ENCODE results near the gene KLK15.

KLK15 gene

DNA sequence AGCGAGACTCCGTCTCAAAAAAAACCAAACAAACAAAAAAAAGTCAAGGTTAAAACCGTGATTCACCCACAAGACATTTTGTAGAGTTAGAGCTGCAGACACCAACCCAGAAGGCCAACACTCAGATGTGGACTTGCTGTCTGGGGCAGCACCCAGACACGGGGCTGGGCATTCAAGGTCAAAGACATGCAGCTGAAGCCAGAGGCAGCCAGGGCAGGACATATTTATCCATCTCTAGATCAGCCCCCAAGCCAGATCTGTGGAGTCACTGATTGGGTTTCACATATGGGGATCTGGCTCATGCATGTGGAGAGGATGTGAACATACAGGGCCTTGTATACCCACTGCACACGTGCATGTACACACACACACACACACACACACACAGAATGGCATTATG is 3.6 kb downstream of the KLK15 start:
- TF ChIP-seq, protein P1, sequence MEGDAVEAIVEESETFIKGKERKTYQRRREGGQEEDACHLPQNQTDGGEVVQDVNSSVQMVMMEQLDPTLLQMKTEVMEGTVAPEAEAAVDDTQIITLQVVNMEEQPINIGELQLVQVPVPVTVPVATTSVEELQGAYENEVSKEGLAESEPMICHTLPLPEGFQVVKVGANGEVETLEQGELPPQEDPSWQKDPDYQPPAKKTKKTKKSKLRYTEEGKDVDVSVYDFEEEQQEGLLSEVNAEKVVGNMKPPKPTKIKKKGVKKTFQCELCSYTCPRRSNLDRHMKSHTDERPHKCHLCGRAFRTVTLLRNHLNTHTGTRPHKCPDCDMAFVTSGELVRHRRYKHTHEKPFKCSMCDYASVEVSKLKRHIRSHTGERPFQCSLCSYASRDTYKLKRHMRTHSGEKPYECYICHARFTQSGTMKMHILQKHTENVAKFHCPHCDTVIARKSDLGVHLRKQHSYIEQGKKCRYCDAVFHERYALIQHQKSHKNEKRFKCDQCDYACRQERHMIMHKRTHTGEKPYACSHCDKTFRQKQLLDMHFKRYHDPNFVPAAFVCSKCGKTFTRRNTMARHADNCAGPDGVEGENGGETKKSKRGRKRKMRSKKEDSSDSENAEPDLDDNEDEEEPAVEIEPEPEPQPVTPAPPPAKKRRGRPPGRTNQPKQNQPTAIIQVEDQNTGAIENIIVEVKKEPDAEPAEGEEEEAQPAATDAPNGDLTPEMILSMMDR (conservative IDR thresholded peaks at IDR 0.05; ENCODE audit: low read length) = no peak
- no peak overlapping the region for H3K4me3 ChIP-seq (ENCODE audit: low read length)
- DNase-seq (ENCODE audit: low read depth) = no peak

DNA sequence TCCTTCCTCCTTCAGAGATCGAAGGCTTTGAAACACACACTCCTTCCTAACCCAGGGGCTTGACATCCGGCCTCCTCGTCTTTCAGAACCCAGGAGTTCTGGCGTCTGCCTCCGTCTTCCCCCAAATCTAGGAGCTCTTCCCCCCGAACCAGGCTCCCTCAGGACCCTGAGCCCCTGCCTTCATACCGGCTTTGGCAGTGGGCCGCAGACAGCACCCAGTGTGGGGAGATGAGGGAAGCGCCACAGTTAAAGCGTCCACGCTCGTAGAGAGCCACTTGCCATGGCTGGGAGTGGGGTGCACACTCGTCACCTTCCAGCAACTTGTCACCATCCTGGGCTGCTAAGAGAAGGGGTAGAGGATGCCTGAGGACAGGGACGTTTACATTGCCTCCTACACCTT is 5.9 kb downstream of the KLK15 start:
- no peak for DNase-seq (ENCODE audit: low read depth)
- no peak overlapping the region for H3K4me3 ChIP-seq (ENCODE audit: low read length)
- TF ChIP-seq, protein P1 (conservative IDR thresholded peaks at IDR 0.05; ENCODE audit: low read length) = no peak

DNA sequence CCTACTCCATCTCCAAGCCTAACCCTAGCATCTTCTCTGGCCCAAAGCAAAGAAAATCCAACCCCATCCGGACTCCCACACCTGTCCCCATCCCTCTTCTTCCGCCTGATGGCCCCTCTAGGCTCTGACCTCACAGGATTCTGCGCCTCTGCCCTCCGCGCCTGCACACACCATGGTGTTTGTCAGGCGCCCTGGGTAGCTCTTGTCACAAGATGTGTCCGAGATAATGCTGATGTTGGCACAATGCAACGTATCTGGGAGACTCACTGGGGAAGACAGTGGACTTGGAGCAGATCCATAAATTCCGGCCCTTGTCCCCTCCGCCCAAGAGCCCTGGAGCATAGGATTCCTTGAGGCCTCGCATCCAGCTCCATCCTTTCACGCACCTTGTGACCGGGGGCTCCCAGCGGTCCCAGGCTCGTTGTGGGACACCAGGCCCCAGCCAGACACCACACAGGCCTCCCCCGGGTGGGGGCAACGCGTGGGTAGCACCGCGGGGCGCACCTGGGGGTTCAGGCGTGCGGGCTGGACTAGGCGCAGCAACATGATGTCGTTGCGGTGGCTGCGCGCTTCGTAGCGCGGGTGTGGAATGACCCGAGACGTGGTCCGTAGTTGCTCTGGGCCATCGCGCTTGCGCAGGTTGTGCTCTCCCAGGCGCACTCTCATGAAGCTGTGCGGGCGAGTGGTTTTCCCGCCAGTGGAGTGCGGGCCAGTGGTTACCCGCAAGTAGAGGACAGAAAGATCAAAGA is 6.7 kb downstream of the KLK15 start:
- H3K4me3 ChIP-seq (ENCODE audit: low read length) = no peak overlapping the region
- DNase-seq (ENCODE audit: low read depth) = no peak
- TF ChIP-seq, protein P1 (conservative IDR thresholded peaks at IDR 0.05; ENCODE audit: low read length) = no peak

DNA sequence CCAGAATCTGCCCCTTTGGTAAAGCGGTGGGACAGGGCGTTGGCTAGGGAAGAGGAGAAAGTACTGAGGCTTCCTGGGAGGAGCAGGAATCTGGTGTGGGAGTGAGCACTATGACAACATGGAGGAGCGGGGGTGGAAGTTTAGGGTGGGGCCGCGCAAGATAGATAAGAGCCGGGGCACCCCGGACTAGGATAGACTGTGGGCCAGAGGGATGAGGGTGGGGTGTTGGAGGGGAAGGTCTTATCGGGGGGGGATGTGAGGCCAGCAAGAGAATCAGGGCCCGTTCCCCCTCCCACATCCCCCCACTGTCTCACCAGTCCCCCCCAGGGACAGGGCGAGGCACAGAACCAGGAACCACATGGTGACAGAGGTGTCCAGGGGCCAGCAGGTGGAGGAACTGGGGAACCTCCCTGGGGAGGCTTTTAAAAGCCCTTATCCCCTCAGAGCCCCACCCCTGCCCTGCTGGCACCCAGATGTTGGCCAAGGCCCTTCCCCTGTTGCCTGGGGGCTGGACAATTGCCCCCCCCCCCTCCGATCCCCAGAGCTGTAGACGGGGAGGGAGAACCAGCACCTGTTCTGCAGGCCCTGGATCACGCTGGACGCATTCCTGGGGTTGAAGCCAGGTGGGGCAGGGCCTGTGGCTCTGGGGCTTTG is 9.9 kb downstream of the KLK15 start, which contains the start of gene KLK1:
Gene KLK1, minus strand, starts transcription at position 399 of the 654 bp plus-strand sequence. Its CDS starts 39 bp downstream, at position 360.
- no peak for DNase-seq (ENCODE audit: low read depth)
- TF ChIP-seq, protein P1 (conservative IDR thresholded peaks at IDR 0.05; ENCODE audit: low read length) = no peak
- H3K4me3 ChIP-seq (ENCODE audit: low read length) = no peak within 1 kb of the TSS

DNA sequence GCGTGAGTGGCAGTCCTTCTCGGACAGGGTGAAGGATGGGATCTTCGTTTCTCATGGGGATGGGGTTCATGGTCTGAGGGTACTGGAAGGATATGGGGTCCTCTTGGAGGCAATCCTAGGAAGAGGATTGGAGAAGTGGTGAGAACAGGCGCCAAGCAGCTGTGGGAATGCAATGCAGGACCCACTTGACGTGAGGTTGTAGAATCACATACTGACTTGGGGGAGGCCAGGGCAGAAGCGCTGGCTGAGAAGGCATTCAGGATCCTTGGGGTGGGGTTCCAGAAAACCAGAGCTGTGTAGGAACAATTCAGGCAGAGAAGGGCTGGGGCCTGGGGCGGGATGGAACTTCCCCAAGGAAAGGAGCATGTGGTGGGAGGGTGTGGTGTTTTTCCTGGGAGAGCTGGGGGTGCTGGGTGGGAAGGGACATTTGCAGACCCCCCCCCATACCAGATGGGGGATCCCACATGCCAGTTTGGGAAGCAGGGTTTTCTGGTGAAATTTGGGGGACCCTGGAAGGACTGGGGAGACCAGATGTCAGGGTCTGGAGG is 10.6 kb downstream of the KLK15 start:
- TF ChIP-seq, protein P1 (conservative IDR thresholded peaks at IDR 0.05; ENCODE audit: low read length) = no peak
- no peak overlapping the region for H3K4me3 ChIP-seq (ENCODE audit: low read length)
- no peak for DNase-seq (ENCODE audit: low read depth)

DNA sequence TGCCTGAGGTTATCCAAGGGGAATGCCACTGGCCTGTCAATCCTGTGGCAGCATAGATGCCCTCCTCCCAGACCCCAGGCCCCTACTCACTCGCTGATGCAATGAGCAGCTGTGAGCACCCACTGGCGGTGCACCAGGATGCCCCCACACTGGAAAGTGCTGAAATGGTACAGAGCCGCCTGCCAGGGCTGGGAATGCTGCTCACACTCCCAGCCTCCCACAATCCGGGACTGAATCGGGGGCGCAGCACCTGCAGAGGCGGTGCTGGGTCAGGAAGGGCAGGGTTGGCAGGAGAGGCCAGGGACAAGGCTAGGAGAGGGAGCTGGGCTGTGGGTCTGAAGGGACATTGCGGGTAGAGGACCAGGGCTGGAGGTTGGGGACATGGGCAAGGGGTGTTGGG is 11.8 kb downstream of the KLK15 start:
- DNase-seq (ENCODE audit: low read depth) = no peak
- TF ChIP-seq, protein P1 (conservative IDR thresholded peaks at IDR 0.05; ENCODE audit: low read length) = no peak
- no peak overlapping the region for H3K4me3 ChIP-seq (ENCODE audit: low read length)

DNA sequence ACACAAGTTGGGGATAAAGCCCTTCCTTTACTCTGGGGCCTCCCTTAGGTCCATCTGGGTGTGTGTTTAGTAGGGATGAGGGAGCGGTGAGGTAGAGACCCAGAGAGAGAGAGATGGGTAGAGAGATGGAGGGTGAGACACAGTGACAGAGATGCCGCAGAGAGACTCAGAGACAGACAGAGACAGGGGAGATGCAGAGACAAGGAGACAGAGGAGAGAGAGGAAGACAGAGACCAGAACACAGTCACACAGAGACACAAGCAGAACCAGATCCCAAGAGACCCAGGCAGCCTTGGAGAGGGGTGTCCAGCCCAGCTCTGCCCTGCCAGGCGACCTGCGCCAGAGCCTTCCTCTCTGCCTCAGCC is 12.1 kb downstream of the KLK15 start:
- TF ChIP-seq, protein P1 (conservative IDR thresholded peaks at IDR 0.05; ENCODE audit: low read length) = no peak
- no peak overlapping the region for H3K4me3 ChIP-seq (ENCODE audit: low read length)
- DNase-seq (ENCODE audit: low read depth) = no peak

Data from AG10803 (cell line).